SHP77 (cell line): ENCODE measurements around the gene ASTE1.
A peak's percentile ranks its signal among the peaks of the same experiment; 100 is the strongest.
"Not testable (repeated sequence)": the region's sequence is repeated elsewhere in the genome, so short reads cannot be mapped to it uniquely, and the experiment has no call there.

Experiments used
- DNase-seq, 2 experiments: peaks; one replicate each; lab custom pipeline; 2025; lab: John Stamatoyannopoulos, UW

Gene ASTE1

GRCh38 chr3:131009698-131010097 lies 16.9 kb downstream of the ASTE1 start:
- DNase-seq = no peak

GRCh38 chr3:131008326-131008725 lies 18.3 kb downstream of the ASTE1 start:
- no peak for DNase-seq

- no peak for DNase-seq
Measured at GRCh38 chr3:131007782-131008181, 18.8 kb downstream of the ASTE1 start.

GRCh38 chr3:131007256-131007655 lies 19.4 kb downstream of the ASTE1 start:
- no peak for DNase-seq

- DNase-seq = no peak
Measured at GRCh38 chr3:131004603-131005002, 22.0 kb downstream of the ASTE1 start.

GRCh38 chr3:131001071-131001470 lies 25.6 kb downstream of the ASTE1 start:
- DNase-seq = no peak

- no peak for DNase-seq
Measured at GRCh38 chr3:130997289-130997688, 29.3 kb downstream of the ASTE1 start.

GRCh38 chr3:130992344-130992743 lies 34.3 kb downstream of the ASTE1 start:
- peak; percentile 7 to 19 for DNase-seq

- no peak for DNase-seq
Measured at GRCh38 chr3:130991126-130991525, 35.5 kb downstream of the ASTE1 start.

- no peak for DNase-seq
Measured at GRCh38 chr3:130990282-130990681, 36.3 kb downstream of the ASTE1 start.

- no peak for DNase-seq
Measured at GRCh38 chr3:130981469-130981868, 45.2 kb downstream of the ASTE1 start.

GRCh38 chr3:130979117-130979516 lies 47.5 kb downstream of the ASTE1 start:
- DNase-seq = no peak

GRCh38 chr3:130976706-130977105 lies 49.9 kb downstream of the ASTE1 start:
- no peak for DNase-seq

- no peak for DNase-seq
Measured at GRCh38 chr3:130975251-130975650, 51.4 kb downstream of the ASTE1 start.

- DNase-seq = no peak
Measured at GRCh38 chr3:130974201-130974600, 52.4 kb downstream of the ASTE1 start.

- no peak for DNase-seq
Measured at GRCh38 chr3:130973406-130973805, 53.2 kb downstream of the ASTE1 start.

- not testable (repeated sequence) for DNase-seq
Measured at GRCh38 chr3:130972592-130972991, 54.0 kb downstream of the ASTE1 start.

GRCh38 chr3:130971208-130971607 lies 55.4 kb downstream of the ASTE1 start:
- no peak for DNase-seq

- DNase-seq = no peak
Measured at GRCh38 chr3:130969621-130970020, 57.0 kb downstream of the ASTE1 start.

GRCh38 chr3:130968221-130968620 lies 58.4 kb downstream of the ASTE1 start:
- no peak for DNase-seq

- DNase-seq = no peak
Measured at GRCh38 chr3:130967281-130967680, 59.3 kb downstream of the ASTE1 start.

GRCh38 chr3:130963878-130964277 lies 62.7 kb downstream of the ASTE1 start:
- no peak for DNase-seq
